ENCODE data around the gene DDR2.

DNA sequence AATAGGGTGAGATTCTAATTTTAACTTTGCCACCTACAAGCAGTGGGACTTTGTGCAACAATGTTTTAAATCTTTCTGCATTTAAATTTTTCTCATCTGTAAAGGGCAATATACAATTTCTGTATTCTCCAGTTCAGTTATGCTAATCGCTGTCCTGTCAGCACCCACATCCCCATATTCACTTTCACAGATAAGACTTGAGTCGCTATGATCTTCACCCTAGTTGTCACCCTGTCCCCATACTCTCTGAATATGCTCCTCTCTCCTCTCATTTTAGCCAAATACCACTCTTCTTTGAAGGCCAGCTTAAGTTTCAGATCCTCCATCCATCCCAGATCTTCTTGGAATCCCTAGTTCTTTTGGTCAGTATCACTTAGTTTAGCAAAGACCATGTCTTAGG, 8.8 kb downstream of the DDR2 start:
- TF ChIP-seq POLR2AphosphoS5 (IDR thresholded peaks at IDR 0.05; ENCODE audit: low read depth, low read length): no peak
- TF ChIP-seq, protein P1, sequence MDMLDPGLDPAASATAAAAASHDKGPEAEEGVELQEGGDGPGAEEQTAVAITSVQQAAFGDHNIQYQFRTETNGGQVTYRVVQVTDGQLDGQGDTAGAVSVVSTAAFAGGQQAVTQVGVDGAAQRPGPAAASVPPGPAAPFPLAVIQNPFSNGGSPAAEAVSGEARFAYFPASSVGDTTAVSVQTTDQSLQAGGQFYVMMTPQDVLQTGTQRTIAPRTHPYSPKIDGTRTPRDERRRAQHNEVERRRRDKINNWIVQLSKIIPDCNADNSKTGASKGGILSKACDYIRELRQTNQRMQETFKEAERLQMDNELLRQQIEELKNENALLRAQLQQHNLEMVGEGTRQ (IDR thresholded peaks at IDR 0.05; ENCODE audit: borderline replicate concordance, low read depth, low read length): no peak
- TF ChIP-seq, protein P2, sequence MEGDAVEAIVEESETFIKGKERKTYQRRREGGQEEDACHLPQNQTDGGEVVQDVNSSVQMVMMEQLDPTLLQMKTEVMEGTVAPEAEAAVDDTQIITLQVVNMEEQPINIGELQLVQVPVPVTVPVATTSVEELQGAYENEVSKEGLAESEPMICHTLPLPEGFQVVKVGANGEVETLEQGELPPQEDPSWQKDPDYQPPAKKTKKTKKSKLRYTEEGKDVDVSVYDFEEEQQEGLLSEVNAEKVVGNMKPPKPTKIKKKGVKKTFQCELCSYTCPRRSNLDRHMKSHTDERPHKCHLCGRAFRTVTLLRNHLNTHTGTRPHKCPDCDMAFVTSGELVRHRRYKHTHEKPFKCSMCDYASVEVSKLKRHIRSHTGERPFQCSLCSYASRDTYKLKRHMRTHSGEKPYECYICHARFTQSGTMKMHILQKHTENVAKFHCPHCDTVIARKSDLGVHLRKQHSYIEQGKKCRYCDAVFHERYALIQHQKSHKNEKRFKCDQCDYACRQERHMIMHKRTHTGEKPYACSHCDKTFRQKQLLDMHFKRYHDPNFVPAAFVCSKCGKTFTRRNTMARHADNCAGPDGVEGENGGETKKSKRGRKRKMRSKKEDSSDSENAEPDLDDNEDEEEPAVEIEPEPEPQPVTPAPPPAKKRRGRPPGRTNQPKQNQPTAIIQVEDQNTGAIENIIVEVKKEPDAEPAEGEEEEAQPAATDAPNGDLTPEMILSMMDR (IDR thresholded peaks at IDR 0.05): no peak
